Putamen (tissue), 1 donor: ENCODE results near the gene CFAP74.
A peak's percentile ranks its signal among the peaks of the same experiment; 100 is the strongest.
"Not testable (repeated sequence)": the region's sequence is repeated elsewhere in the genome, so short reads cannot be mapped to it uniquely, and the experiment has no call there.

Experiments used
- DNase-seq: peaks from one replicate; pipeline ENCODE4 v3.0.0-alpha.2; 2016; ENCODE audit warnings: low spot score

CFAP74 gene

DNA sequence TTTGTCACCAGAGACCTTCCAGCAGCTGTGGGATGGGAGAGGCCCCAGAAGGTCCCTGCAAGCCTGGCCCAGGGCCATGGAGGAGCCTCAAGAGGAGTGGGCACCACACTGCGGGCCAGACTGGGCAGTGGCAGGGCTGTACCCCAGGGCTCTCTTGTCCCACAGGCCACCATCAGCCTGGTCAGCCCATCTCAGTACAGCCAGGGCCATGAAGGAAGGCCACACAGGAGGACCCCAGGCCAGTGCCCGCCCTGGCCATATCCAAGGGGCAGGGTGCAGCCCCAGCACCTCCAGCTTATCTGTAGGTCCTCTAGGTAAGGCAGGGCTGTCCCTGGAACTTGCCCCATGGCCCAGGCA lies 109.6 kb downstream of the CFAP74 start:
- DNase-seq = no peak

DNA sequence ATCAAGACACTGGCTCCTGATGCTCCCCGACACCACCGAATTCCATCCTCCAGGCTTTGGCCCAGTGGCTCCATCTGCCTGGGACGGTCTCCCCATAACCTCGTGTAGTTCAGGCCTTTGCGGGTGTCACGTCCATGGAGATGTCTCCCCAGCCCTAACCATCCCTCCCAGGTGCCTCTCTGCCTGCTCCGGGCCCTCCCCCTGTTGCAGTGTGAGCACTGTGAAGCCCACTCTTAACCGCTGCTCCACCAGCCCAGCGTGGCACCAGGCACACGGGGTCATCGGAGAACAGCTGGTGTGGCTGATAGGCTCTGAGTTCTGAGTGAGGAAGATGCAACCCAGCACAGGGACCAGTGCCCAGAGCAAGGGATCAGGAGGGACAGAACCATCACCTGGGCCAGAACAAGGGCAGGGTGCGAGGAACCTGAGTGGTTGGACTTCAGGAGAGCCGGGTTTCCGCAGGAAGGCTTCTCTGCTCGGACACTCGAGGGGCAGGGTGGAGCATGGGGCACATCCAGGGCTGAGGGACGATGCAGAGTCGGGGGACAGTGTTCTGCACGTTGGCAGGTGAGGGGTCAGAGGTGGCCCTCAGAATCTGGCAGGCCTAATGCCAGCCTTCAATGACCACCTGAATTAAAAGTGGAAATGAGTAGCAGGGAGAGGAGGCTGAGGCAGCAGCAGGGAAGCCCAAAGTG lies 110.1 kb downstream of the CFAP74 start:
- DNase-seq = no peak

DNA sequence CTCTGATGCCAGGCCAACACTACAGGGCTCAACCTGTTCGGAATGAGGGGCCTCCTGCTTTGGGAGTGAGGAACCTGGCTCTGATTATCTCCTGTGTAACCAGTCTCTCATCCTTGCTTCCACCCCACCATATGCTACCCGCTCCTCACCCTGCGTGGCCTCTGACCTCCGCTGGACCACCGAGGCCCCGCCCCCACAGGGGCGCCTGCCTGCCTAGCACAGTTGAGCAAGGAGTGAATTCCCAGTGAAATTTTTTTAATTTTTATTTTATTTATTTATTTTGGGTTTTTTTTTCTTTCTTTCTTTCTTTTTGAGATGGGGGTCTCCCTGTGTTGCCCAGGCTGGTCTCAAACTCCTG lies 110.8 kb downstream of the CFAP74 start:
- DNase-seq = no peak

GRCh38 chr1:1892079-1892762 lies 111.4 kb downstream of the CFAP74 start:
- no peak for DNase-seq

DNA sequence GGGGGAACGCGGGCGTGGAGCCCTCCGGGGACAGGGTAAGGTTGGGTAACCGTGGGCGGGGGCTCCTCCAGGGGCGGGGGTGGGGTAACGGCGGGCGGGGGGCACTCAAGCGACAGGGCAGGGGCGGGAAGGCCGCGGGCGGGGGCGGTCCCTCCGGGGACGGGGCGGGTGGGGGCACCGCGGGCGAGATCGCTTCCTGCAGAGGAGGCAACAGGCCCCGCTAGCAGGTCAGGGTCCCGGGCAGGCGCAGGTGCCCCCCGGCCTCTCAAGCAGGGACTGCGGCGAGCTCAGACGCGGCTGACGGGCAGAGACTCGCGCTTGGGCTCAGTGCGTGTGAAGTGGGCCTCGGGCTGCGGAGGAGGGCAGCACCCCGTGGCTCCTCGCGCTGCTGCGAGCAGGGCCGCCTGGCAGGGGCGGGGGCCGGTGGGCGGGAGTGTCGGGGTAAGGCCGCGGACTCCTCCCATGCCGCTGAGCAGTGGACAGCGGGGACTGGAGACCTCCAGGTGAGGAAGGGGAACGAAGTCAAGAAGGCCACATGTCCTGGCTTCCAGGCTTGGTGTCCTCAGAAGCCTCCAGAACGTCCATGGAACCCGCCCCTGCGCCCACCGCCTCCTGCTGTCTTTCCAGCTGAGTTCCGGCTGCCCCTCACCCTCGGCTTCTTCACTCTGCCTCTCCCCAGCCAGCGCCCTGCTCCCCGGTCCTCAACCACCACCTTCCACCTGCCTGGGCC lies 112.1 kb downstream of the CFAP74 start:
- DNase-seq = peak; percentile 61

- peak; percentile 88 for DNase-seq
Observed at GRCh38 chr1:1890506-1891348, 112.9 kb downstream of the CFAP74 start, which contains the start of gene GNB1. Gene GNB1 (minus strand): TSS chr1:1891087. CDS start chr1:1825453, 65,634 bp downstream.

- no peak for DNase-seq
Observed at GRCh38 chr1:1889847-1890505, 113.6 kb downstream of the CFAP74 start.

GRCh38 chr1:1889090-1889750 lies 114.4 kb downstream of the CFAP74 start:
- DNase-seq = no peak

DNA sequence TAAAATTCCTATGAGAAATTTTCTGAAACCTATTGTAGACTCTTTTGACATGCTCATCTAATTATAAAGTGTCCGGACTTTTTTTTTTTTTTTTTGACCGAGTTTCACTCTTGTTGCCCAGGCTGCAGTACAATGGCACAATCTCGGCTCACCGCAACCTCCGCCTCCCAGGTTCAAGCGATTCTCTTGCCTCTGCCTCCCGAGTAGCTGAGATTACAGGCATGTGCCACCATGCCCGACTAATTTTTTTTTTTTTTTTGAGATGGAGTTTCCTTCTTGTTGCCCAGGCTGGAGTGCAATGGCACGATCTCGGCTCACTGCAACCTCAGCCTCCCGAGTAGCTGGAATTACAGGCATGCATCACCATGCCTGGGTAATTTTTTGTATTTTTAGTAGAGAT lies 119.7 kb downstream of the CFAP74 start:
- DNase-seq = not testable (repeated sequence)

DNA sequence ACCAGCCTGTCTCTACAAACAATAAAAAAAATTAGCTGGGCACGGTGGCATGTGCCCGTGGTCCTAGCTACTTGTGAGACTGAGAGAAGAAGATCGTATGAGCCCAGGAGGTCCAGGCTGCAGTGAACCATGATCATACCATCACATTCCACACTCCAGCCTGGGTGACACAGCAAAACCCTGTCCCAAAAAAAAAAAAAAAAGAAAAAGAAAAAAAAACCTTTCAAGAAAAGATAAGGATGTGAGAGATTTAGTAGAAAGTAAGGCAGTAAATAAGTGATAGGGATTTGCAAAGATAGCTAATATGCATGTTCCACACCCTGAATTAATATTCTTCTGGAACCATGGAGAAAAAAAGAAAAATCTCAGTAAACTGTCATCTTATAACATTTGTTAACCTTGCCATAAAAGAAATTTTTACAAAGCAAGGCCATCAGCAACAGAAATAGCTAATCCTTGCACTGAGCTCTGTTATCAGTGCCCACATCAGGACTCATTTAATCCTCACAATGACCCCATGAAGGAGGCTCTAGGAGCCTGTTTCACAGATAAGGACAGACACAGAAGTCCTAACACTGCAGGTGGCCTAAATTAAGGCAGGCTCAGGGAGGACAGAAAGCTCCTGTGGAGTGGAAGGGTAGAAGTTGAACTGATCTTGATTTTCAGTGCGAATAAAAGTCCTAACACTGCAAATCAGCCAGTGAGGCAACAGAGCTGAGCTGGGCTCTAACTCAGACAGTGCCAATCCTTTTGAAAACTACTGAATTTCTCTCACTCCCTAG lies 120.3 kb downstream of the CFAP74 start:
- no peak for DNase-seq

DNA sequence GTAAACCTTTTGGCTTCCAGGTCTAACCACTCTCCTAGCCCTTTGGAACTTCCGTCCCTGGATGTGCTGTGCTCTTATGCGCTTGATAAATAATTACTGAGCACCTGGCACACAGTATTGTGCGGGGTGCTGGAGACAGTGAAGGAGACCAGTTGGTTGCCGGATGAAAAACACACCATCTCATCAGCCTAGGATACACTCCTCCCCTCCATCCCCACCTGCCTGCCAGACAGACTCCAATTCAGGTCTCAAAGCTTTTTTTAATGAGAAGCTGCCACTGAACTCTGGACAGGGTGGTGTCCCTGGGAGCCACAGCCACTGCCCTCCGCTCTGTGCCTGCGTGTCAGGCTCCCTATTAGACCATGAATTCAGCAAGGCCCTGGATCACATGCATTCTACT lies 121.9 kb downstream of the CFAP74 start:
- DNase-seq = no peak

DNA sequence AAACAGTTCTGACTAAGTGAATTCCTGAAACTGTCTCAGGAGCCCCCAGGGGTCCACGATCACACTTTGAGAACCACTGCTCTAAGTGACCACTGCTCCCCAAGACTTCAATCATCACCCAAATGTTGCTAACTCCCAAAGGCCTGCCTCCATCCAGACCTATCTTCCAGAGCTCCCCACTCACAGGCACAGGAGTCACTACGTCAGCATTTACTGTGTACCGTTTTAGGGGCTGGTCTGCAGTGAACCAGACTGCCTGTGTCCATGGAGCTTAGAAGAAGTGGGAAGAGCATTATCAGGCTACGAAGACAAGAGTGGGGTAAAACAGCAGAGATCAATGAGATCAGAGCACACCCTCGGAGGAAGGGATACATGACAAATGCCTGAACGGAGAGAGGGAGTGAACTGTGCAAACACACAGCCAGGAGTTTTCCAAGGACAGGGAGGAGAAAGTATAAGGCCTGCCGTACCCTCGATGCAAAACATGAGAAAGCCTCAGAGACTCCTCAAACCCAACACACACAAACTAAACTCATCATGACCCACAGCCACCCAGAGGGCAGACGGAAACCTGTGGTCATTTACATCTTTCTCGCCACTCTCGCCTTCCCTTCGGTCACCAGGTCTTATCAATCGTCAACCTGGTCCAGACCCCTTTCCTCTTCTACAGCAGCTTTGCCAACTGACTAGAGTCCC lies 122.8 kb downstream of the CFAP74 start:
- DNase-seq = no peak

DNA sequence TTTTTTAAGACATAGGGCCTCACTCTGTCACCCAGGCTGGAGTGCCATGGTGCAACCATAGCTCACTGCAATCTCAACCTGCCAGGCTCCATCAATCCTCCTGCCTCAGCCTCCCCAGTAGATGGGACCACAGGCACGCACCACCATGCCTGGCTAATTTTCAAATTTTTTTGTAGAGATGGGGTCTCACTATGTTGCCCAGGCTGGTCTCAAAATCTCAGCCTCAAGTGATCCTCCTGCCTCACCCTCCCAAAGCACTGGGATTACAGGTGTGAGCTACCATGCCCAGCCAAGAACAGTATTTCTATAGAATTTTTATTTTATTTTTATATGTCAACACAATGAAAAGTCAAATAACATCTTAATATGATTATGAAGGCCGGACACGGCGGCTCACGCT lies 123.6 kb downstream of the CFAP74 start:
- no peak for DNase-seq

GRCh38 chr1:1877865-1878436 lies 125.6 kb downstream of the CFAP74 start:
- DNase-seq = no peak

- no peak for DNase-seq
Observed at GRCh38 chr1:1876335-1876930, 127.2 kb downstream of the CFAP74 start.

DNA sequence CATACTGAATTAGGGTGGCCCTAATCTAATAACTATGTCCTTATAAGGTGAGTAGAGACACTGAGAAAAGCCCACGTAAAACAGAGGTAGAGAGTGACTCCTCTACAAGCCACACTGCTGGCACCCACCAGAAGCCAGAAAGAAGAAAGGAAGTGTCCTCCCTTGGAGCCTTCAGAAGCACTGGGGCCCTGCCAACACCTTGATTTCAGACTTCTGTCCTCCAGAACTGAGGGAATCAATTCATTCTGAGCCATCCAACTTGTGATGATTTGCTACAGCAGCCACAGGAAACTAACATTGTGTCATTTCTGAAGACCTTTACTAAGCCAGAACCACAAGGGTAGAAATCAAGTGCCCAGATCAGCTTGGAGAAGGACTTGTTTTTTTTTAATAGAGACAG lies 127.7 kb downstream of the CFAP74 start:
- no peak for DNase-seq

- no peak for DNase-seq
Observed at GRCh38 chr1:1874901-1875300, 128.7 kb downstream of the CFAP74 start.

DNA sequence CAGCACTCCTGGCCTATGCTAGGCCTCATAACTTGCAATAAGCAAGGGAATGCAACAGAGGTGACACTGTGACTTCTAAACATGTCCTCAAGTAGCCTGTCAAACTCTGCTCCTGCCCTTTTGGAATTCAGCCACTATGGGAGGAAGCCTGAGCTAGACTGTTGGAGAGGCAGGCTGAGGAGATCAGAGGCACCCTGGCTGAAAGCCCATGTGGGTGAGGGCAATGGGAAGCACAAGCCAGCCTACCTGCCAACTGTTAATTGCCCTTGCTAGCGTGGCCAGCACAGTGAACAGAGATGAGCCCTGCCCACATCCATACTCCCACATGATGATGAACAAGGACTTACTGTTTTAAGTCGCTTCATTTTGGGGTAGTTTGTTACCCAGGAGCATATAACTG lies 130.4 kb downstream of the CFAP74 start:
- no peak for DNase-seq
